H1 (cell line): ENCODE data around the gene EPHA1. TPM values are rescaled to one million over a fixed set of nuclear protein-coding genes. Genes with fewer than 3 reads are reported as not detected.

Experiments used
- CBX8 ChIP-seq: fragments of 300-800, 300-1000 bp; sonication (generic); IDR thresholded peaks from 2 replicates; pipeline ENCODE4 v1.7.1; 2016; ENCODE audit warnings: low read depth, low read length, borderline replicate concordance
- EZH2 ChIP-seq: fragments of 200-600 bp; sonication (generic); IDR thresholded peaks from 2 replicates; pipeline ENCODE4 v1.7.1; 2012; ENCODE audit warnings: low read depth, mild to moderate bottlenecking, moderate library complexity, low read length, inconsistent platforms; ENCODE audit not compliant: severe bottlenecking
- HDAC6 ChIP-seq: IDR thresholded peaks from one replicate; pipeline ENCODE4 v1.7.1; 2012; ENCODE audit warnings: low read depth, mild to moderate bottlenecking, inconsistent platforms, low read length, moderate library complexity
- KDM4A ChIP-seq: IDR thresholded peaks from one replicate; pipeline ENCODE4 v1.7.1; 2012; ENCODE audit warnings: low read depth, mild to moderate bottlenecking, moderate library complexity, low read length, inconsistent platforms; ENCODE audit not compliant: severe bottlenecking
- RAD21 ChIP-seq, 2 experiments: IDR thresholded peaks in 1 of 2; conservative IDR thresholded peaks in 1 of 2; 2 replicates each; pipeline ENCODE4 v1.6.1; 2011; ENCODE audit warnings: low read depth in 2 of 2, low read length in 2 of 2, improper control_type of control experiment in 1 of 2, inconsistent platforms in 1 of 2, mild to moderate bottlenecking in 1 of 2, moderate library complexity in 1 of 2
- RBBP5 ChIP-seq: IDR thresholded peaks from 2 replicates; pipeline ENCODE4 v1.7.1; 2012; ENCODE audit warnings: low read depth, mild to moderate bottlenecking, inconsistent platforms, low read length, moderate library complexity, borderline replicate concordance
- SIN3A ChIP-seq, 2 experiments: IDR thresholded peaks in 1 of 2; conservative IDR thresholded peaks in 1 of 2; 2 replicates each; pipeline ENCODE4 v1.6.1; 2011 to 2012; ENCODE audit warnings: low read length in 2 of 2, improper control_type of control experiment in 1 of 2, low read depth in 1 of 2, mild to moderate bottlenecking in 1 of 2
- SP4 ChIP-seq: IDR thresholded peaks from 2 replicates; pipeline ENCODE4 v1.6.1; 2012; ENCODE audit warnings: low read length, inconsistent platforms
- polyA plus RNA-seq, 7 experiments: library from polyadenylated mRNA; depleted of rRNA in 3 of 7; stranded (reverse) in 5 of 7; unstranded in 2 of 7; fragments of >200 nt in 5 of 7; fragments of 200-250 nt in 2 of 7; gene quantifications; 1 replicate in 5 of 7; 2 replicates in 1 of 7; 4 replicates in 1 of 7; pipeline versions ENCODE4 v1.2.1 to v1.2.3, GENCODE V29; 2011 to 2013; ENCODE audit warnings: missing spikeins in 2 of 7, mixed read lengths in 2 of 7
- total RNA-seq: library from RNA; stranded (reverse); fragmentation: NEBNext Ultra II Directional; extraction: Animal tissue kit (Norgen Biotek cat#: 25700); gene quantifications from 2 replicates; pipeline ENCODE4 v1.2.1, GENCODE V29; 2021
- TF ChIP-seq, protein P1 (sequence below): IDR thresholded peaks from 2 replicates; pipeline ENCODE4 v1.6.1; 2012; ENCODE audit warnings: low read length, inconsistent platforms
- TF ChIP-seq, protein P2 (sequence below), 3 experiments: IDR thresholded peaks; 1 replicate in 2 of 3; 2 replicates in 1 of 3; pipeline versions ENCODE4 v1.5.1 to v1.6.1; 2011; ENCODE audit warnings: low read length in 3 of 3, mild to moderate bottlenecking in 3 of 3, inconsistent platforms in 2 of 3, low read depth in 1 of 3, moderate library complexity in 1 of 3; ENCODE audit not compliant: insufficient read depth in 1 of 3; ENCODE audit errors: control extremely low read depth in 1 of 3

Gene EPHA1
- total and polyA plus RNA-seq, 2 of the 8 experiments (the other 6 are each of a cell fraction or from before 2014, with no cell fraction given), result 86.5 to 133 TPM

DNA sequence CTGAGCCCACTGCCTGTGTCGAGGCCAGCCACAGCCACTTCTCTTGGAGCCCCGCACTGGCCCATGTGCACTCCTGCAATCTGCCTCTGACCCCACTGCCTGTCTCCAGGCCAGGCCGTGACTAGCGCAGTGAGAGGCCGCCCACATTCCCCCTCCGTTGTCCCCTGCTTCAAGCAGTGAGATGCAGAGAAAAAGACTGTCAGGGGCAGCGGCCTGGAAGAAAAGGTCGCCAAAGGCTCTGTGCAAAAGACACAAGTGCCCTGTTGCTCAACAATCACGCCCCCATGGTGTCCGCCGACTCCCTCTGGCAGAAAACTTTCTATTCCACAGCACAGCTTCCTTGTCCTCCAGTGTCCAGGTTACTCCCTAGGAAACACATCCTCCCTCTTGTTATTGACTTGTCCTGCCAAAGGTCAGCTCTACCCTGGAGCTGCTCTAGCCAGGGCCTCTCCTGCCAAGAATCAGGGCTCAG is 56.1 kb downstream of the EPHA1 start (continued):
- TF ChIP-seq, protein P1, sequence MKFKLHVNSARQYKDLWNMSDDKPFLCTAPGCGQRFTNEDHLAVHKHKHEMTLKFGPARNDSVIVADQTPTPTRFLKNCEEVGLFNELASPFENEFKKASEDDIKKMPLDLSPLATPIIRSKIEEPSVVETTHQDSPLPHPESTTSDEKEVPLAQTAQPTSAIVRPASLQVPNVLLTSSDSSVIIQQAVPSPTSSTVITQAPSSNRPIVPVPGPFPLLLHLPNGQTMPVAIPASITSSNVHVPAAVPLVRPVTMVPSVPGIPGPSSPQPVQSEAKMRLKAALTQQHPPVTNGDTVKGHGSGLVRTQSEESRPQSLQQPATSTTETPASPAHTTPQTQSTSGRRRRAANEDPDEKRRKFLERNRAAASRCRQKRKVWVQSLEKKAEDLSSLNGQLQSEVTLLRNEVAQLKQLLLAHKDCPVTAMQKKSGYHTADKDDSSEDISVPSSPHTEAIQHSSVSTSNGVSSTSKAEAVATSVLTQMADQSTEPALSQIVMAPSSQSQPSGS, result no peak
- TF ChIP-seq SIN3A (conservative IDR thresholded peaks at IDR 0.05 in 1 of 2, IDR thresholded peaks at IDR 0.05 in 1 of 2; ENCODE audit: low read depth in 1 of 2, low read length in 2 of 2), result no peak
- no peak for TF ChIP-seq SP4
- TF ChIP-seq, protein P2, sequence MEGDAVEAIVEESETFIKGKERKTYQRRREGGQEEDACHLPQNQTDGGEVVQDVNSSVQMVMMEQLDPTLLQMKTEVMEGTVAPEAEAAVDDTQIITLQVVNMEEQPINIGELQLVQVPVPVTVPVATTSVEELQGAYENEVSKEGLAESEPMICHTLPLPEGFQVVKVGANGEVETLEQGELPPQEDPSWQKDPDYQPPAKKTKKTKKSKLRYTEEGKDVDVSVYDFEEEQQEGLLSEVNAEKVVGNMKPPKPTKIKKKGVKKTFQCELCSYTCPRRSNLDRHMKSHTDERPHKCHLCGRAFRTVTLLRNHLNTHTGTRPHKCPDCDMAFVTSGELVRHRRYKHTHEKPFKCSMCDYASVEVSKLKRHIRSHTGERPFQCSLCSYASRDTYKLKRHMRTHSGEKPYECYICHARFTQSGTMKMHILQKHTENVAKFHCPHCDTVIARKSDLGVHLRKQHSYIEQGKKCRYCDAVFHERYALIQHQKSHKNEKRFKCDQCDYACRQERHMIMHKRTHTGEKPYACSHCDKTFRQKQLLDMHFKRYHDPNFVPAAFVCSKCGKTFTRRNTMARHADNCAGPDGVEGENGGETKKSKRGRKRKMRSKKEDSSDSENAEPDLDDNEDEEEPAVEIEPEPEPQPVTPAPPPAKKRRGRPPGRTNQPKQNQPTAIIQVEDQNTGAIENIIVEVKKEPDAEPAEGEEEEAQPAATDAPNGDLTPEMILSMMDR (IDR thresholded peaks at IDR 0.05; ENCODE audit: control extremely low read depth in 1 of 3, insufficient read depth in 1 of 3, low read depth in 1 of 3, low read length in 3 of 3), result no peak
- TF ChIP-seq KDM4A, result no peak
- no peak for TF ChIP-seq CBX8
- TF ChIP-seq EZH2, result no peak
- TF ChIP-seq RBBP5, result no peak
- no peak for TF ChIP-seq RAD21 (IDR thresholded peaks at IDR 0.05 in 1 of 2, conservative IDR thresholded peaks at IDR 0.05 in 1 of 2; ENCODE audit: low read depth in 2 of 2, low read length in 2 of 2)
- no peak for TF ChIP-seq HDAC6
